Measurements from ENCODE around the gene AP2A2. TPM values are rescaled to one million over a fixed set of nuclear protein-coding genes. Genes with fewer than 3 reads are reported as not detected.

AP2A2 gene
- total RNA-seq, 1 experiment from 2014 or later: 29.6 TPM

DNA sequence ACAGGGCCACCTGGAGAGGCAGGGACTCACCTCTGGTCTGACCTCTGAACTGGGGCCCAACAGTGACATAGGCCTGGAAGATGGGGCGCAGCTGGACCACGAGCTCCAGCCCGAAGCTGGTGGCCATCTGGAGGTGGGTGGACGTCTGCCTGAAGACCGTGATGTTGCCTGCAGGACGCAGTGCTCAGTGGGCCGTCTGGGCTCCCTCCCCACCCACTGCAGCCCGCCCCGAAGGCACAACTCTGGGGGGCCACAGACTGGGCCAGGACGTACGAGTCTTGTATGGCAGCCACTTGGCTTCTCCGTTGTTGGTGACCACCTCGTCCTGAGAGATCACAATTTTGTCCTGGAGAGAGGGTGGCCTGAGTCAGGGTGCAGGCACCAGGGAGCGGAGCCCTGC lies 102.9 kb downstream of the AP2A2 start:
- ATAC-seq (no peak), DNase-seq (no peak)
- Histone ChIP-seq H3K27me3 (ENCODE audit: low read length) (no peaks in the 10 kb centered on the region), H3K9ac (ENCODE audit: low read length) (no peak overlapping the region), H3K9me3 (ENCODE audit: low read length) (no peaks in the 10 kb centered on the region), H3K9me2 (replicated peaks; ENCODE audit: low read length) (no peaks in the 10 kb centered on the region), H4K20me1 (ENCODE audit: low read length) (no peaks in the 10 kb centered on the region), H3K4me2 (ENCODE audit: low read length) (no peak overlapping the region), H3K27ac (ENCODE audit: low read length) (no peak overlapping the region), H3K4me3 (ENCODE audit: low read length) (no peak overlapping the region), H3K4me1 (ENCODE audit: insufficient read depth, low read length) (no peaks in the 10 kb centered on the region), H2AFZ (ENCODE audit: low read length) (no peak overlapping the region), H3K36me3 (ENCODE audit: low read depth, low read length) (no peaks in the 10 kb centered on the region), H3F3A (ENCODE audit: low read length, unreplicated experiment) (no peaks in the 10 kb centered on the region), H3K79me2 (ENCODE audit: low read length) (no peaks in the 10 kb centered on the region)
- POLR2A ChIA-PET (ENCODE audit: unreplicated experiment): interaction anchor here (0.6 kb wide), 1 partner anchor 418 kb away, joined by 5 read pairs; no protein-coding TSS in a partner anchor
- TSS peak; percentile 36 for BruUV-seq (replicated peaks)
- CTCF ChIA-PET: no interaction called here
- TF ChIP-seq, protein P1, sequence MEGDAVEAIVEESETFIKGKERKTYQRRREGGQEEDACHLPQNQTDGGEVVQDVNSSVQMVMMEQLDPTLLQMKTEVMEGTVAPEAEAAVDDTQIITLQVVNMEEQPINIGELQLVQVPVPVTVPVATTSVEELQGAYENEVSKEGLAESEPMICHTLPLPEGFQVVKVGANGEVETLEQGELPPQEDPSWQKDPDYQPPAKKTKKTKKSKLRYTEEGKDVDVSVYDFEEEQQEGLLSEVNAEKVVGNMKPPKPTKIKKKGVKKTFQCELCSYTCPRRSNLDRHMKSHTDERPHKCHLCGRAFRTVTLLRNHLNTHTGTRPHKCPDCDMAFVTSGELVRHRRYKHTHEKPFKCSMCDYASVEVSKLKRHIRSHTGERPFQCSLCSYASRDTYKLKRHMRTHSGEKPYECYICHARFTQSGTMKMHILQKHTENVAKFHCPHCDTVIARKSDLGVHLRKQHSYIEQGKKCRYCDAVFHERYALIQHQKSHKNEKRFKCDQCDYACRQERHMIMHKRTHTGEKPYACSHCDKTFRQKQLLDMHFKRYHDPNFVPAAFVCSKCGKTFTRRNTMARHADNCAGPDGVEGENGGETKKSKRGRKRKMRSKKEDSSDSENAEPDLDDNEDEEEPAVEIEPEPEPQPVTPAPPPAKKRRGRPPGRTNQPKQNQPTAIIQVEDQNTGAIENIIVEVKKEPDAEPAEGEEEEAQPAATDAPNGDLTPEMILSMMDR (conservative IDR thresholded peaks at IDR 0.05; ENCODE audit: low read depth, low read length): no peak
- TF ChIP-seq EZH2 (IDR thresholded peaks at IDR 0.05; ENCODE audit: low read length, unreplicated experiment) (no peak), EZH2phosphoT487 (IDR thresholded peaks at IDR 0.05; ENCODE audit: borderline replicate concordance, low read length) (no peak)
- intact Hi-C loops (cut with micrococcal nuclease): no loop called here

DNA sequence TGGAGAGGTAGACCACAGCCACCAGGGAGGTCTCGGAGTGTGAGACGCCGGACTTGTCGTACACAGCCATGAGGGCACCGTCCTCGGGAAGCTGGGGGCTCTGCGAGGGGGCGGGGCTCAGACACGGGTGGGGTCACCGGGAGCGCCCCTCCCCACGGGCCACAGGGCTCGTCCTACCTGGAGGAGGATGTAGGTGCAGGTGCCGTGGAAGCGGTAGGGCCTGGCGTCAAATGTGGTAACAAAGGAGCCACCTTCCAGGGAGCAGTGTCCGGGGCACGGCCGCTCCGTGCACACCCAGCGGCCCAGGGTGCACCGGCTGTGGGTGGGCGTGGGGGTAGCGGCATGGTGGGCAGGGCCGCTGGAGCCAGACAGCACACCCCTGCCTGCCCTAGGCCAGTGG lies 103.4 kb downstream of the AP2A2 start:
- BruUV-seq (replicated peaks): no TSS peak
- intact Hi-C loops (cut with micrococcal nuclease): no loop called here
- TF ChIP-seq, protein P1 (conservative IDR thresholded peaks at IDR 0.05; ENCODE audit: low read depth, low read length): no peak
- TF ChIP-seq EZH2 (IDR thresholded peaks at IDR 0.05; ENCODE audit: low read length, unreplicated experiment): no peak
- no peak for TF ChIP-seq EZH2phosphoT487 (IDR thresholded peaks at IDR 0.05; ENCODE audit: borderline replicate concordance, low read length)
- no peak overlapping the region for H3K4me2 ChIP-seq (ENCODE audit: low read length)
- no peak overlapping the region for H3K27ac ChIP-seq (ENCODE audit: low read length)
- H3K79me2 ChIP-seq (ENCODE audit: low read length): no peaks in the 10 kb centered on the region
- H3K4me3 ChIP-seq (ENCODE audit: low read length): no peak overlapping the region
- H3K4me1 ChIP-seq (ENCODE audit: insufficient read depth, low read length): no peaks in the 10 kb centered on the region
- ChIA-PET POLR2A (ENCODE audit: unreplicated experiment) (no interaction called here), CTCF (no interaction called here)
- no peaks in the 10 kb centered on the region for H3K36me3 ChIP-seq (ENCODE audit: low read depth, low read length)
- no peaks in the 10 kb centered on the region for H4K20me1 ChIP-seq (ENCODE audit: low read length)
- no peak overlapping the region for H2AFZ ChIP-seq (ENCODE audit: low read length)
- H3F3A ChIP-seq (ENCODE audit: low read length, unreplicated experiment): no peaks in the 10 kb centered on the region
- ATAC-seq: no peak
- H3K9ac ChIP-seq (ENCODE audit: low read length): no peak overlapping the region
- no peaks in the 10 kb centered on the region for H3K9me3 ChIP-seq (ENCODE audit: low read length)
- no peaks in the 10 kb centered on the region for H3K9me2 ChIP-seq (replicated peaks; ENCODE audit: low read length)
- no peak for DNase-seq
- no peaks in the 10 kb centered on the region for H3K27me3 ChIP-seq (ENCODE audit: low read length)

GRCh38 chr11:1029654-1030053 lies 104.0 kb downstream of the AP2A2 start:
- TF ChIP-seq, protein P1 (conservative IDR thresholded peaks at IDR 0.05; ENCODE audit: low read depth, low read length): no peak
- TF ChIP-seq EZH2phosphoT487 (IDR thresholded peaks at IDR 0.05; ENCODE audit: borderline replicate concordance, low read length): no peak
- TF ChIP-seq EZH2 (IDR thresholded peaks at IDR 0.05; ENCODE audit: low read length, unreplicated experiment): no peak
- Histone ChIP-seq H3K4me2 (ENCODE audit: low read length) (no peak overlapping the region), H3K36me3 (ENCODE audit: low read depth, low read length) (no peaks in the 10 kb centered on the region), H3K27ac (ENCODE audit: low read length) (no peak overlapping the region), H3K9ac (ENCODE audit: low read length) (no peak overlapping the region), H2AFZ (ENCODE audit: low read length) (no peak overlapping the region), H3K79me2 (ENCODE audit: low read length) (no peaks in the 10 kb centered on the region), H3F3A (ENCODE audit: low read length, unreplicated experiment) (no peaks in the 10 kb centered on the region), H3K4me3 (ENCODE audit: low read length) (no peak overlapping the region), H3K4me1 (ENCODE audit: insufficient read depth, low read length) (no peaks in the 10 kb centered on the region), H4K20me1 (ENCODE audit: low read length) (no peaks in the 10 kb centered on the region), H3K9me2 (replicated peaks; ENCODE audit: low read length) (no peaks in the 10 kb centered on the region), H3K9me3 (ENCODE audit: low read length) (no peaks in the 10 kb centered on the region), H3K27me3 (ENCODE audit: low read length) (no peaks in the 10 kb centered on the region)
- intact Hi-C loops (cut with micrococcal nuclease): no loop called here
- BruUV-seq (replicated peaks): no TSS peak
- no peak for DNase-seq
- ChIA-PET CTCF (no interaction called here), POLR2A (ENCODE audit: unreplicated experiment) (no interaction called here)
- no peak for ATAC-seq

Data from PC-3 (cell line).